Glutamatergic neuron (in vitro differentiated cells): ENCODE data around the gene IGLL5. TPM values are rescaled to one million over a fixed set of nuclear protein-coding genes. Genes with fewer than 3 reads are reported as not detected.

Experiments used
- DNase-seq: peaks from one replicate; pipeline ENCODE4 v3.0.0; 2022
- H3K27ac Mint-ChIP-seq: one replicate; pipeline ENCODE4 v1.8.0; 2020; ENCODE audit warnings: mild to moderate bottlenecking, mixed read lengths, inconsistent platforms; ENCODE audit not compliant: unreplicated experiment
- H3K27me3 Mint-ChIP-seq: one replicate; pipeline ENCODE4 v1.8.0; 2020; ENCODE audit warnings: mild to moderate bottlenecking, moderate library complexity, mixed read lengths, inconsistent platforms; ENCODE audit not compliant: unreplicated experiment
- H3K36me3 Mint-ChIP-seq: one replicate; pipeline ENCODE4 v1.8.0; 2020; ENCODE audit warnings: mild to moderate bottlenecking, mixed read lengths, inconsistent platforms; ENCODE audit not compliant: unreplicated experiment
- H3K4me1 Mint-ChIP-seq: one replicate; pipeline ENCODE4 v1.8.0; 2020; ENCODE audit warnings: mild to moderate bottlenecking, low read depth, mixed read lengths, inconsistent platforms; ENCODE audit not compliant: unreplicated experiment
- H3K4me3 Mint-ChIP-seq: one replicate; pipeline ENCODE4 v1.8.0; 2020; ENCODE audit warnings: mild to moderate bottlenecking, mixed read lengths, inconsistent platforms; ENCODE audit not compliant: unreplicated experiment
- H3K9me3 Mint-ChIP-seq: one replicate; pipeline ENCODE4 v1.8.0; 2020; ENCODE audit warnings: mild to moderate bottlenecking, moderate library complexity, mixed read lengths, inconsistent platforms; ENCODE audit not compliant: unreplicated experiment
- total RNA-seq: library from RNA; stranded (reverse); fragmentation: NEBNext Ultra II Directional; extraction: Animal tissue kit (Norgen Biotek cat#: 25700); gene quantifications from one replicate; pipeline ENCODE4 v1.2.1, GENCODE V29; 2021; ENCODE audit not compliant: unreplicated experiment
- TF ChIP-seq, protein P1 (sequence below): fragments of 200-600 bp; sonication (generic); IDR thresholded peaks from one replicate; pipeline ENCODE4 v1.5.0; 2021; ENCODE audit not compliant: partially characterized antibody, unreplicated experiment

IGLL5 gene
- total RNA-seq, 1 donor from 2014 or later, result not detected

DNA sequence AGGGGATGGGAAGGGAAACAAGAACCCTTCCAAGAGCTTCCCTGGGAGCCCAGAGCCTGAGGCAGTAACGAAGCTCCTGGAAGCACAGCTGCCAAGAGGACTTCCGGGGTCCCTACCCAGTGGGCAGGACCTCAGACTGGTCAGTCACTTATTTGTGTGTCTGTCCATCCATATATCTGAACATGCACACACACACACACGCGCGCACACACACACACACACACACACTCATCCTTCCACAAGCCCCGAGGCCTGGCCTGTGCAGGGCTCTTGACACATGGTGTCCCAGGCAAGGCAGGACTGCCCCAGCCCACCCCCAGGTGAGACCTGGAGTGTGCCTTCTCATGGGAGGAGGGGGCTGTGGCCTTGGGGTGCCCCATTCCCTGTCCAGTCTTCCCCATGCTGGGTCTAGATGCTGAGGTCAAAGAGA is 44.9 kb downstream of the IGLL5 start:
- no peaks in the 10 kb centered on the region for H3K4me1 Mint-ChIP-seq
- no peak overlapping the region for H3K4me3 Mint-ChIP-seq
- H3K36me3 Mint-ChIP-seq, result no peaks in the 10 kb centered on the region
- DNase-seq, result no peak
- peaks cover 2% of the 10 kb centered on the region for H3K9me3 Mint-ChIP-seq
- peaks cover 3% of the 10 kb centered on the region for H3K27me3 Mint-ChIP-seq
- no peak overlapping the region for H3K27ac Mint-ChIP-seq
- TF ChIP-seq, protein P1, sequence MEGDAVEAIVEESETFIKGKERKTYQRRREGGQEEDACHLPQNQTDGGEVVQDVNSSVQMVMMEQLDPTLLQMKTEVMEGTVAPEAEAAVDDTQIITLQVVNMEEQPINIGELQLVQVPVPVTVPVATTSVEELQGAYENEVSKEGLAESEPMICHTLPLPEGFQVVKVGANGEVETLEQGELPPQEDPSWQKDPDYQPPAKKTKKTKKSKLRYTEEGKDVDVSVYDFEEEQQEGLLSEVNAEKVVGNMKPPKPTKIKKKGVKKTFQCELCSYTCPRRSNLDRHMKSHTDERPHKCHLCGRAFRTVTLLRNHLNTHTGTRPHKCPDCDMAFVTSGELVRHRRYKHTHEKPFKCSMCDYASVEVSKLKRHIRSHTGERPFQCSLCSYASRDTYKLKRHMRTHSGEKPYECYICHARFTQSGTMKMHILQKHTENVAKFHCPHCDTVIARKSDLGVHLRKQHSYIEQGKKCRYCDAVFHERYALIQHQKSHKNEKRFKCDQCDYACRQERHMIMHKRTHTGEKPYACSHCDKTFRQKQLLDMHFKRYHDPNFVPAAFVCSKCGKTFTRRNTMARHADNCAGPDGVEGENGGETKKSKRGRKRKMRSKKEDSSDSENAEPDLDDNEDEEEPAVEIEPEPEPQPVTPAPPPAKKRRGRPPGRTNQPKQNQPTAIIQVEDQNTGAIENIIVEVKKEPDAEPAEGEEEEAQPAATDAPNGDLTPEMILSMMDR, result no peak

- DNase-seq, result no peak
- H3K36me3 Mint-ChIP-seq, result no peaks in the 10 kb centered on the region
- H3K27ac Mint-ChIP-seq, result no peak overlapping the region
- TF ChIP-seq, protein P1, result no peak
- H3K4me3 Mint-ChIP-seq, result no peak overlapping the region
- no peaks in the 10 kb centered on the region for H3K4me1 Mint-ChIP-seq
- peaks cover 2% of the 10 kb centered on the region for H3K9me3 Mint-ChIP-seq
- H3K27me3 Mint-ChIP-seq, result peaks cover 5% of the 10 kb centered on the region
These were observed 45.6 kb downstream of the IGLL5 start for GRCh38 chr22:22933100-22933806.

- no peak overlapping the region for H3K27ac Mint-ChIP-seq
- TF ChIP-seq, protein P1, result no peak
- H3K4me1 Mint-ChIP-seq, result no peaks in the 10 kb centered on the region
- no peak for DNase-seq
- H3K9me3 Mint-ChIP-seq, result peaks cover 2% of the 10 kb centered on the region
- H3K36me3 Mint-ChIP-seq, result no peaks in the 10 kb centered on the region
- peaks cover 5% of the 10 kb centered on the region for H3K27me3 Mint-ChIP-seq
- H3K4me3 Mint-ChIP-seq, result no peak overlapping the region
These were observed 46.4 kb downstream of the IGLL5 start for GRCh38 chr22:22933807-22934542.

GRCh38 chr22:22934543-22935055 is 47.0 kb downstream of the IGLL5 start:
- peaks cover 2% of the 10 kb centered on the region for H3K9me3 Mint-ChIP-seq
- TF ChIP-seq, protein P1, result no peak
- H3K4me3 Mint-ChIP-seq, result no peak overlapping the region
- peaks cover 5% of the 10 kb centered on the region for H3K27me3 Mint-ChIP-seq
- H3K36me3 Mint-ChIP-seq, result no peaks in the 10 kb centered on the region
- no peak overlapping the region for H3K27ac Mint-ChIP-seq
- H3K4me1 Mint-ChIP-seq, result no peaks in the 10 kb centered on the region
- no peak for DNase-seq

GRCh38 chr22:22935056-22935545 is 47.5 kb downstream of the IGLL5 start:
- Mint-ChIP-seq H3K9me3 (peaks cover 2% of the 10 kb centered on the region), H3K27ac (no peak overlapping the region), H3K4me1 (no peaks in the 10 kb centered on the region), H3K27me3 (peaks cover 5% of the 10 kb centered on the region), H3K36me3 (no peaks in the 10 kb centered on the region), H3K4me3 (no peak overlapping the region)
- TF ChIP-seq, protein P1, result no peak
- no peak for DNase-seq
